Smooth muscle cell (in vitro differentiated cells): ENCODE data around the gene SYT14. TPM values are rescaled to one million over a fixed set of nuclear protein-coding genes. Genes with fewer than 3 reads are reported as not detected.

Source experiments
- DNase-seq: peaks from one replicate; lab custom pipeline; 2025; ENCODE audit not compliant: unreplicated experiment; lab: John Stamatoyannopoulos, UW
- H2AFZ ChIP-seq: fragments of 200-600 bp; sonication (generic); 2 replicates; pipeline ENCODE4 v1.6.0; 2016; ENCODE audit warnings: antibody characterized with exemption, low read depth, mild to moderate bottlenecking
- H3F3A ChIP-seq: fragments of 200-600 bp; sonication (generic); 2 replicates; pipeline ENCODE4 v1.6.0; 2017; ENCODE audit warnings: antibody characterized with exemption, low read depth
- H3K27ac ChIP-seq: fragments of 200-600 bp; sonication (generic); 2 replicates; pipeline ENCODE4 v1.5.1; 2016; ENCODE audit warnings: low read depth, mild to moderate bottlenecking
- H3K27me3 ChIP-seq: fragments of 200-600 bp; sonication (generic); 2 replicates; pipeline ENCODE4 v1.6.1; 2016; ENCODE audit warnings: low read depth, mild to moderate bottlenecking
- H3K36me3 ChIP-seq: fragments of 200-600 bp; sonication (generic); 2 replicates; pipeline ENCODE4 v1.5.1; 2016; ENCODE audit warnings: low read depth
- H3K4me1 ChIP-seq: fragments of 200-600 bp; sonication (generic); 2 replicates; pipeline ENCODE4 v1.5.1; 2016; ENCODE audit warnings: low read depth
- H3K4me2 ChIP-seq: fragments of 200-600 bp; sonication (generic); 2 replicates; pipeline ENCODE4 v1.6.0; 2016; ENCODE audit warnings: mild to moderate bottlenecking
- H3K4me3 ChIP-seq: fragments of 200-600 bp; sonication (generic); 2 replicates; pipeline ENCODE4 v1.5.1; 2016; ENCODE audit warnings: mild to moderate bottlenecking
- H3K79me2 ChIP-seq: fragments of 200-600 bp; sonication (generic); 2 replicates; pipeline ENCODE4 v1.6.0; 2016; ENCODE audit warnings: low read depth, mild to moderate bottlenecking
- H3K9ac ChIP-seq: fragments of 200-600 bp; sonication (generic); 2 replicates; pipeline ENCODE4 v1.6.0; 2016; ENCODE audit warnings: low read depth
- H3K9me3 ChIP-seq: fragments of 200-600 bp; sonication (generic); replicated peaks from 2 replicates; pipeline ENCODE4 v1.5.1; 2016; ENCODE audit warnings: low read depth
- H4K20me1 ChIP-seq: fragments of 200-600 bp; sonication (generic); 2 replicates; pipeline ENCODE4 v1.6.0; 2016; ENCODE audit warnings: low read depth
- WGBS: methylation state at CpG from one replicate; pipeline ENCODE4 v1.1.7; 2016; ENCODE audit warnings: low lambda C conversion rate; 5-methylcytosine and 5-hydroxymethylcytosine counted together
- polyA plus RNA-seq: library from polyadenylated mRNA; unstranded; fragments of >200 nt; fragmentation: Nextera tagmentation; extraction: Ambion mirVana; gene quantifications from 2 replicates; pipeline ENCODE4 v1.2.1, GENCODE V29; 2016
- total RNA-seq: library from RNA; depleted of rRNA; stranded (reverse); fragments of >200 nt; gene quantifications from 2 replicates; pipeline ENCODE4 v1.2.3, GENCODE V29; 2014
- TF ChIP-seq, protein P1 (sequence below): fragments of 200-600 bp; sonication (generic); IDR thresholded peaks from 2 replicates; pipeline ENCODE4 v1.5.1; 2017; ENCODE audit warnings: borderline replicate concordance, mild to moderate bottlenecking, antibody characterized with exemption; ENCODE audit not compliant: insufficient read depth, poor library complexity, severe bottlenecking

SYT14 gene
- total and polyA plus RNA-seq, 2 experiments from 2014 or later, result 0.81 TPM; not detected in 1

DNA sequence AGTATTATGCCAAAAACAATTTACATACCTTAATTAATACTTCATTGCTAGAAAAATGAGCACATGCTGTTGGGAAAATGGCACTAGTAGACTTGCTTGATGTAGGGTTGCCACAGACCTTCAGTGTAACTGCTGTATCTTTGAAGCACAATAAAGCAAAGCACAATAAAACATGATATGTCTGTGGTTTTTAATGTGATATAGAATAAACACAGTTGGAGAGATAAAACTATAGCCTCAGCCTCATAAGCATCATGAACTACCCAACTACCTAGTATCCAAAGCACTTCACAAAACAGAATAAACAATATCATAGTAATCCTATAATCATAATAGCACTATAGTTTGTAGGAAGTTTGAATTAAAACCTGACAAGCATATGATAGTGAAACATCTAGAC is 143.5 kb downstream of the SYT14 start:
- H4K20me1 ChIP-seq, result no peaks in the 10 kb centered on the region
- no peaks in the 10 kb centered on the region for H3K9me3 ChIP-seq
- no peaks in the 10 kb centered on the region for H3F3A ChIP-seq
- no peak for DNase-seq
- TF ChIP-seq, protein P1, sequence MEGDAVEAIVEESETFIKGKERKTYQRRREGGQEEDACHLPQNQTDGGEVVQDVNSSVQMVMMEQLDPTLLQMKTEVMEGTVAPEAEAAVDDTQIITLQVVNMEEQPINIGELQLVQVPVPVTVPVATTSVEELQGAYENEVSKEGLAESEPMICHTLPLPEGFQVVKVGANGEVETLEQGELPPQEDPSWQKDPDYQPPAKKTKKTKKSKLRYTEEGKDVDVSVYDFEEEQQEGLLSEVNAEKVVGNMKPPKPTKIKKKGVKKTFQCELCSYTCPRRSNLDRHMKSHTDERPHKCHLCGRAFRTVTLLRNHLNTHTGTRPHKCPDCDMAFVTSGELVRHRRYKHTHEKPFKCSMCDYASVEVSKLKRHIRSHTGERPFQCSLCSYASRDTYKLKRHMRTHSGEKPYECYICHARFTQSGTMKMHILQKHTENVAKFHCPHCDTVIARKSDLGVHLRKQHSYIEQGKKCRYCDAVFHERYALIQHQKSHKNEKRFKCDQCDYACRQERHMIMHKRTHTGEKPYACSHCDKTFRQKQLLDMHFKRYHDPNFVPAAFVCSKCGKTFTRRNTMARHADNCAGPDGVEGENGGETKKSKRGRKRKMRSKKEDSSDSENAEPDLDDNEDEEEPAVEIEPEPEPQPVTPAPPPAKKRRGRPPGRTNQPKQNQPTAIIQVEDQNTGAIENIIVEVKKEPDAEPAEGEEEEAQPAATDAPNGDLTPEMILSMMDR, result no peak
- no peaks in the 10 kb centered on the region for H3K27me3 ChIP-seq
- H3K4me3 ChIP-seq, result no peak overlapping the region
- no peaks in the 10 kb centered on the region for H3K36me3 ChIP-seq
- no peak overlapping the region for H2AFZ ChIP-seq
- no peak overlapping the region for H3K4me2 ChIP-seq
- H3K27ac ChIP-seq, result no peak overlapping the region
- no peaks in the 10 kb centered on the region for H3K4me1 ChIP-seq
- no peak overlapping the region for H3K9ac ChIP-seq
- H3K79me2 ChIP-seq, result no peaks in the 10 kb centered on the region

DNA sequence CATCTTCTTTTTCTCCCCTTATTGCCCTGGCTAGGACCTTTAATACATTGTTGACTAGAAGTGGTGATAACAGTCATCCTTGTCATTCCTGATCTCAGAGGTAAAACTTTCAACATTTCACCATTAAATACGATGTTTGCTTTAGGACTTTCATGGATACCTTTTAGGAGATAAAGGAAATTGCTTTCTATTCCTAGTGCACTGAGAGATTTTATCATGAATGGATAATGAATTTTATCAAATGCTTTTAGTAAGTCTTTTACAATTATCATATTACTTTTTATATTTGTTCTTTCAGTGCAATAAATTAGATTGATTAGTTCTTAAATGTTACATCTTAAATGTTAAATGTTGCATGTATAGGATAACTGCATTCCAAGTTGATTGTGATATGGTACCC is 147.3 kb downstream of the SYT14 start:
- WGBS, result 86% methylated on average over 1 of the region's 1 CpG

DNA sequence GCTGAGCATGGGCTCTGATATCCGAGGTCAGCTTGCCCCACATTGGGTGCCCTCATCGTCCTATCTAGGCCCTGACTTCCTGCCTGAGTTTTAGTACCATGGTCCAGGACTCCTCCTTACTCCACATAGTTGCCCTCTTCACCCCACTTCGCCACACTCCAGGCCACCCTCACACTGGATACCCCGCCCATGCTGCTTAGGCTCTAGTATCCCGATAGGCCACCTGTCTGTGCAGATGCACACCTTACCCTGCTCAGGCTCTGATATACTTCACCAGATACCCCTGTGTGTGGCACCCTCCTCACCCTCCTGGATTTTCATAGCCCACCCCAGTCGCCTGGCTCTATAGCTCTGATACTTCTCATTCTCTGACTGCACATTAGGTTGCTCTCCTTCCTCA is 149.0 kb downstream of the SYT14 start:
- no peaks in the 10 kb centered on the region for H3K9me3 ChIP-seq
- no peaks in the 10 kb centered on the region for H3K27me3 ChIP-seq
- H3F3A ChIP-seq, result no peaks in the 10 kb centered on the region
- no peaks in the 10 kb centered on the region for H3K36me3 ChIP-seq
- no peak for DNase-seq
- H2AFZ ChIP-seq, result no peak overlapping the region
- H4K20me1 ChIP-seq, result no peaks in the 10 kb centered on the region
- TF ChIP-seq, protein P1, result no peak
- no peak overlapping the region for H3K9ac ChIP-seq
- WGBS, result 92% methylated on average over 6 of the region's 6 CpGs
- H3K4me1 ChIP-seq, result no peaks in the 10 kb centered on the region
- no peaks in the 10 kb centered on the region for H3K79me2 ChIP-seq
- no peak overlapping the region for H3K27ac ChIP-seq
- no peak overlapping the region for H3K4me2 ChIP-seq
- no peak overlapping the region for H3K4me3 ChIP-seq

More for the DNA sequence above, 147.3 kb downstream of the SYT14 start:
- no peak overlapping the region for H3K4me3 ChIP-seq
- no peak overlapping the region for H2AFZ ChIP-seq
- no peaks in the 10 kb centered on the region for H3K4me1 ChIP-seq
- H3K9ac ChIP-seq, result no peak overlapping the region
- H3K27me3 ChIP-seq, result no peaks in the 10 kb centered on the region
- no peaks in the 10 kb centered on the region for H3K79me2 ChIP-seq
- no peak overlapping the region for H3K4me2 ChIP-seq
- no peak for DNase-seq
- H4K20me1 ChIP-seq, result no peaks in the 10 kb centered on the region
- no peaks in the 10 kb centered on the region for H3F3A ChIP-seq
- no peaks in the 10 kb centered on the region for H3K9me3 ChIP-seq
- no peak overlapping the region for H3K27ac ChIP-seq
- no peaks in the 10 kb centered on the region for H3K36me3 ChIP-seq
- TF ChIP-seq, protein P1, result no peak

DNA sequence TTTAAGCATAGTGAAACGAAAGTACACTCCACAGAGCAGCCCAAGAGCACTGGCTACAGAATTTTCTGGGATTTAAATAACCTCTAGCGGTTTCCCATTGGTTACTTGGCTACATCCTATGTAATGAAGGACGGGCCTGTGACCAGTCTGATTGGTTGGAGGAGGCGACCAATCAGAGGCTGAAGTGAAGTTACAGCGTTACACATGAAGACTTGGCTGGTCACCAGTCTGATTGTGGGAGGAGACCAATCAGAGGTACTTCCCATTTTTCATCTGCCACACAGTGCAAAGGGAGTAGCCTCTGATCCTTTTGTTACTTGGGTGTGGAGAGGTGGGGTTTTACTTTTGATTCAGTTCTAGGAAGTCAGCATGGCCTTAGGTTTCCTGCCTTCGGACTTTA is 151.8 kb downstream of the SYT14 start:
- no peaks in the 10 kb centered on the region for H3K9me3 ChIP-seq
- no peak overlapping the region for H2AFZ ChIP-seq
- H3K36me3 ChIP-seq, result no peaks in the 10 kb centered on the region
- no peaks in the 10 kb centered on the region for H4K20me1 ChIP-seq
- no peak overlapping the region for H3K4me2 ChIP-seq
- H3K27ac ChIP-seq, result no peak overlapping the region
- H3K27me3 ChIP-seq, result no peaks in the 10 kb centered on the region
- H3K79me2 ChIP-seq, result no peaks in the 10 kb centered on the region
- WGBS, result 92% methylated on average over 6 of the region's 6 CpGs
- TF ChIP-seq, protein P1, result no peak
- no peak for DNase-seq
- H3F3A ChIP-seq, result no peaks in the 10 kb centered on the region
- no peak overlapping the region for H3K4me3 ChIP-seq
- no peaks in the 10 kb centered on the region for H3K4me1 ChIP-seq
- no peak overlapping the region for H3K9ac ChIP-seq
